IPS DF 4.7 (cell line): ENCODE results near the gene EDC4.

Experiments used
- DNase-seq: peaks from one replicate; pipeline ENCODE4 v3.0.0-alpha.2; 2013; ENCODE audit warnings: low spot score; ENCODE audit errors: extremely low read depth

EDC4 gene

DNA sequence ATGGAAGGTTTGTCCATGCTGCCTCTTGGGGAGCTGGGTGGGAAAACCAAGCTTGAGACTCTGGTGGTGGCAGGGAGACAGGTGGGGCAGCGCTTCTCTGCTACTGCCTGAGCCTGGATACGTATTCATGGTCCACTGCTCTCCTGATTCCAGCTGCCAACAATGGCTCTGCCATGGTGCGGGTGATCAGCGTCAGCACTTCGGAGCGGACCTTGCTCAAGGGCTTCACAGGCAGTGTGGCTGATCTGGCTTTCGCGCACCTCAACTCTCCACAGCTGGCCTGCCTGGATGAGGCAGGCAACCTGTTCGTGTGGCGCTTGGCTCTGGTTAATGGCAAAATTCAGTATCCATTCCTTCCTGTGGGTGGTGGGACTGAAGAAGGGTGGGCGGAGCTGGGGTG lies 4.2 kb downstream of the EDC4 start:
- DNase-seq = no peak

- no peak for DNase-seq
Measured at GRCh38 chr16:67878232-67878631, 5.4 kb downstream of the EDC4 start.

DNA sequence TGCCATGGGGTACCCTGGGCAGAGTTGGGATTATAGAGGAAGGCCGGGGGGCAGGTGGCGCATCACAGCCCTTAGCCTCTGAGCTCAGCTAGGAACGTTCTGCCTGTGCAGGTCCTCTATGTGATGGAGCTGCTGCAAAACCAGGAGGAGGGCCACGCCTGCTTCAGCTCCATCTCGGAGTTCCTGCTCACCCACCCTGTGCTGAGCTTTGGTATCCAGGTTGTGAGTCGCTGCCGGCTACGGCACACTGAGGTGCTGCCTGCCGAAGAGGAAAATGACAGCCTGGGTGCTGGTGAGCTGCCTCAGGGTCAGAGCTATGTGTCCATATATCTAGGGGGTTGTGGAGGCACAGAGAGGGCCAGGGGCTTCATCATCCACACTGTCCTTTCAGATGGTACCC lies 6.0 kb downstream of the EDC4 start:
- no peak for DNase-seq

- DNase-seq = no peak
Measured at GRCh38 chr16:67879462-67879861, 6.6 kb downstream of the EDC4 start.

DNA sequence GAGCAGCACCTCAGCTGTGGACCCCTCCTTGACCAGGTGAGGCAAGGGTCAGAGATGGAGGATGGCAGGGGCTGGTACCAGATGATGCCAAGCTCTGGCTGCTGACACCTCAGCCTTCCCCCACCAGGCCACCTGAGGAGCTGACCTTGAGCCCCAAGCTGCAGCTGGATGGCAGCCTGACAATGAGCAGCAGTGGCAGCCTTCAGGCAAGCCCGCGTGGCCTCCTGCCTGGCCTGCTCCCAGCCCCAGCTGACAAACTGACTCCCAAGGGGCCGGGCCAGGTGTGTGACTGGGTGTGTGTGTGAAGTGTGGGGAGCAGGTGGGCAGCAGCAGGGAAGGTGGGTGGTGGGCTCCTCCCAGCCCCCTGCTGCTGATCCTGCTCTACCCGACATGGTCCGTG lies 7.1 kb downstream of the EDC4 start:
- no peak for DNase-seq

- no peak for DNase-seq
Measured at GRCh38 chr16:67880584-67880983, 7.7 kb downstream of the EDC4 start.

DNA sequence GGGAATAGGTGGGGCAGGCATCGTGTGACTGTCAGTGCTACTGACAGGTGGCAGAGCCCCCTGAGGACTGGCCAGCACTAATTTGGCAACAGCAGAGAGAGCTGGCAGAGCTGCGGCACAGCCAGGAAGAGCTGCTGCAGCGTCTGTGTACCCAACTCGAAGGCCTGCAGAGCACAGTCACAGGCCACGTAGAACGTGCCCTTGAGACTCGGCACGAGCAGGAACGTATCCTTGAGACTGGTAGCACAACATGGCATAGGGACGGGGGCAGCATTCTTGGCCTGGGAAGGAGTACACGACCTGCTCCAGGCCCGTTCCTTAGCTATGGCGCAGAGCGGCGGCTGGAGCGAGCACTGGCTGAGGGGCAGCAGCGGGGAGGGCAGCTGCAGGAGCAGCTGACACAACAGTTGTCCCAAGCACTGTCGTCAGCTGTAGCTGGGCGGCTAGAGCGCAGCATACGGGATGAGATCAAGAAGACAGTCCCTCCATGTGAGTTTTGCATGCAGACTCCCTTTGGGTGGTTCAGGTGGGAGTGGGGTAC lies 8.8 kb downstream of the EDC4 start:
- no peak for DNase-seq

DNA sequence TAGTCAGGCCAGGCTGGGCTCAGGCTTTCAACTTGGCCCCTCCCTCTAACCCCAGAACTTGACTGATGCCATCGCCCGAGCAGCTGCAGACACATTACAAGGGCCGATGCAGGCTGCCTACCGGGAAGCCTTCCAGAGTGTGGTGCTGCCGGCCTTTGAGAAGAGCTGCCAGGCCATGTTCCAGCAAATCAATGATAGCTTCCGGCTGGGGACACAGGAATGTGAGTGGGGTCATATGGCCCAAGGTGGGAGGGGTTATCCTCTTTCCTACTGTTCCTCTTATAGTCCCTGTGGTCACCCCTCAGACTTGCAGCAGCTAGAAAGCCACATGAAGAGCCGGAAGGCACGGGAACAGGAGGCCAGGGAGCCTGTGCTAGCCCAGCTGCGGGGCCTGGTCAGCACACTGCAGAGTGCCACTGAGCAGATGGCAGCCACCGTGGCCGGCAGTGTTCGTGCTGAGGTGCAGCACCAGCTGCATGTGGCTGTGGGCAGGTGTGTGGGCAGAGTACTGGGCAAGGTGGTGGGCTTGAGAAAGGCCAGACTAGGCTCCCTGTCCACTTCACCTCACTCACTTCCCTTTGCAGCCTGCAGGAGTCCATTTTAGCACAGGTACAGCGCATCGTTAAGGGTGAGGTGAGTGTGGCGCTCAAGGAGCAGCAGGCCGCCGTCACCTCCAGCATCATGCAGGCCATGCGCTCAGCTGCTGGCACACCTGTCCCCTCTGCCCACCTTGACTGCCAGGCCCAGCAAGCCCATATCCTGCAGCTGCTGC lies 9.7 kb downstream of the EDC4 start:
- DNase-seq = no peak

DNA sequence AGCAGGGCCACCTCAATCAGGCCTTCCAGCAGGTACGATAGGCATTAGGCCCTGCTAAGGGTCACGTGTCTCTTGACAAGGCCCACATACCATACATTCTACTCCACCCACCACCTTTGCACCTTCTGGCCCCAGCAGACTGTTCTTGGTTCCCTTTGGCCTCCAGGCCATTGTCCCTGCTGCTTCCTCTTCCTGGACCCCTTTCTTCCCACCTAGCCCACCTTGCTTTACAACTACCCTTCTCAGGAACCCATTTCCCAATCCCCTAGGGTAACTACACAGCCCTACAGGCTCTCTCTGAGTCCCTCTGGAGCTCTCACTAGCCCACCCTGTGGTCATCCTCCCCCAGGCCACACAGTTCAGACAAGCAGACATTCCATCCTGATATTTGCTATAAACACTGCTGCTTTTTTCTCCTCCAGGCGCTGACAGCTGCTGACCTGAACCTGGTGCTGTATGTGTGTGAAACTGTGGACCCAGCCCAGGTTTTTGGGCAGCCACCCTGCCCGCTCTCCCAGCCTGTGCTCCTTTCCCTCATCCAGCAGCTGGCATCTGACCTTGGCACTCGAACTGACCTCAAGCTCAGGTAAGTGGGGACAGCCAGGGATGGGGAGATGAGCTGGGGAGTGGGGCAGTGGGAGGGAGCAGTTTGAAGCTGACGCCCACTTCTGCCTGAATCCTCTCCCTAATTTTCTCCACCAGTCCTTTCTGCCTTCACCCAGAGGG lies 10.5 kb downstream of the EDC4 start:
- DNase-seq = no peak

DNA sequence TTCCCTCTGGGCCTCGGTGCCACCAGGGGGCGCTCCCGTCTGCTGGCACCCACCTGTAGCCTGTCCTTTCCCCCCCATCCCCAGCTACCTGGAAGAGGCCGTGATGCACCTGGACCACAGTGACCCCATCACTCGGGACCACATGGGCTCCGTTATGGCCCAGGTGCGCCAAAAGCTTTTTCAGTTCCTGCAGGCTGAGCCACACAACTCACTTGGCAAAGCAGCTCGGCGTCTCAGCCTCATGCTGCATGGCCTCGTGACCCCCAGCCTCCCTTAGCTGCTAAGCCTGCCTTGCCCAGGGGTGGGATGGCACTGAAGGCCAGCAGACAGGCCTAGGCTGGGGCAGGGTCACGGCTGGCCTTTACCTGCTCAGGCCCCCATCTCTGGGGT lies 11.0 kb downstream of the EDC4 start:
- DNase-seq = no peak

- DNase-seq = peak; percentile 49
Measured at GRCh38 chr16:67884684-67885083, 11.8 kb downstream of the EDC4 start, which contains the start of gene NRN1L. Gene NRN1L, plus strand, starts transcription at chr16:67884885. Its CDS starts 19 bp downstream, at chr16:67884904.

- no peak for DNase-seq
Measured at GRCh38 chr16:67885545-67885944, 12.7 kb downstream of the EDC4 start.

DNA sequence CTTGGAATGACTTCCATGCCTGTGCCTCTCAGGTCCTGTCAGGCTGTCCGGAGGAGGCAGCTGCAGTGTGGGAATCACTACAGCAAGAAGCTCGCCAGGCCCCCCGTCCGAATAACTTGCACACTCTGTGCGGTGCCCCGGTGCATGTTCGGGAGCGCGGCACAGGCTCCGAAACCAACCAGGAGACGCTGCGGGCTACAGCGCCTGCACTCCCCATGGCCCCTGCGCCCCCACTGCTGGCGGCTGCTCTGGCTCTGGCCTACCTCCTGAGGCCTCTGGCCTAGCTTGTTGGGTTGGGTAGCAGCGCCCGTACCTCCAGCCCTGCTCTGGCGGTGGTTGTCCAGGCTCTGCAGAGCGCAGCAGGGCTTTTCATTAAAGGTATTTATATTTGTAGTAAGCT lies 13.1 kb downstream of the EDC4 start:
- DNase-seq = no peak

- DNase-seq = no peak
Measured at GRCh38 chr16:67886387-67886786, 13.5 kb downstream of the EDC4 start.

- DNase-seq = no peak
Measured at GRCh38 chr16:67888331-67888730, 15.5 kb downstream of the EDC4 start.

- no peak for DNase-seq
Measured at GRCh38 chr16:67892375-67892774, 19.5 kb downstream of the EDC4 start.

- peak; percentile 82 for DNase-seq
Measured at GRCh38 chr16:67892899-67893742, 20.3 kb downstream of the EDC4 start, which contains the start of gene PSKH1. Gene PSKH1, plus strand, starts transcription at chr16:67893254. Its CDS starts 15,496 bp downstream, at chr16:67908750.

DNA sequence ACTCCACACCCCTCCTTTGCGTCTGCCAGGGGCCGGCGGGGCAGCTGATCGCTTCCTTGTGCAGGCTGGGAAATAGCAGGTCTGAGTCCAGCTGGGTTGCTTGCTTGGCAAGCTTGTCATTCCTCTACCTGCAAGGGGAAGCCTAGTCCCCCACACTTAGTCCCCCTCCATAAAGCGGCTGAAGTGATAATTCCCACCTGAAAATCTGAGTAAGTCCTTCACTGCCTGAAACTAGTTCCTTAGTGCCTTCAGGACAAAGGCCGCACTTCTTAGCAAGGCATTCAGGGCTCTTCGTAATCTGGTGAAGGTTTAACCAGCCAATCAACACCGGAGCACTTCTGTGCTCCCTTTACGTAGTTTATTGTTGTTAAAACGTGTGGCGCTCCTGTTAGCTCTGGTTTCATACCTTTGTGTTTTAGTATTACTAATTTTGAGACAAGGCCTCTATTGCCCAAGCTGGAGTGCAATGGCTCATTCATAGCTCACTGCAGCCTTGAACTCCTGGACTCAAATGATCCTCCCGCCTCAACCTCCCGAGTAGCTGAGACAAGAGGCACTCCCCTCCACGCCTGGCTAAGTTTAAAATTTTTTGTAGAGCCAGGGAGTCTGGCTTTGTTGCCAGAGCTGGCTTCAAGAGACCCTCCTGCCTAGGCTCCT lies 21.0 kb downstream of the EDC4 start:
- no peak for DNase-seq

DNA sequence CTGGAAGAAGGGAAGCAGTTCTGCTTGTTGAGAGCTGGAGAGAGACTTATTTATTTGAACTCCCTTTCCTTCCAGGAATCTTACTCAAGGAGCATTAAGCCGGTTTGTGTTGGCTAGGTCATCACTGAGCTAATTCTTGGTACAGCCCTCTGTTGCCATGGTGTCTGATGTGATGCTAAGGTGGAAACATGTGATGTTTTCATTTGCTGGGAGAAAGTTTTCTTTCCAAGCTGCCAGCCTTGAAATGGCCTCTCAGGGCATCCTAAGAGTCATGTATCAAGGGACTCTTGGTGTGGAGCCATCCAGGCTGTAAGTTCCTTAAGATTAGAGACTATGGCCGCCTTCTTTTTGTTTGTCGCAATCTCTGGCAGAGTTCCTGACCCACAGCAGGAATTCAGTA lies 24.4 kb downstream of the EDC4 start:
- no peak for DNase-seq

DNA sequence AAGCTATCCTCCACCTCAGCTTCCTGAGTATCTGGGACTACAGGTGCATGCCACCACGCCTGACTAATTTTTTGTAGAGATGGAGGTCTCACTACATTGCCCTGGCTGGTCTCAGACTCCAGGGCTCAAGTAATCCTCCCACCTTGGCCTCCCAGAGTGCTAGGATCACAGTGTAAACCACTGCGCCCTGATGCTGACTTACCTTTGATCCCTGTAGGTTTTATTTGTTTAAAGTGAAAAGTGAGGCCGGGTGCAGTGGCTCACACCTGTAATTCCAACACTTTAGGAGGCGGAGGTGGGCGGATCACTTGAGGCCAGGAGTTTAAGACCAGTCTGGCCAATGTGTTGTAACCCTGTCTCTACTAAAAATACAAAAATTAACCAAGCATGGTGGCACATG lies 28.9 kb downstream of the EDC4 start:
- DNase-seq = no peak

GRCh38 chr16:67902831-67903230 lies 30.0 kb downstream of the EDC4 start:
- no peak for DNase-seq
